ENCODE results near the gene SSPN.

SSPN gene

DNA sequence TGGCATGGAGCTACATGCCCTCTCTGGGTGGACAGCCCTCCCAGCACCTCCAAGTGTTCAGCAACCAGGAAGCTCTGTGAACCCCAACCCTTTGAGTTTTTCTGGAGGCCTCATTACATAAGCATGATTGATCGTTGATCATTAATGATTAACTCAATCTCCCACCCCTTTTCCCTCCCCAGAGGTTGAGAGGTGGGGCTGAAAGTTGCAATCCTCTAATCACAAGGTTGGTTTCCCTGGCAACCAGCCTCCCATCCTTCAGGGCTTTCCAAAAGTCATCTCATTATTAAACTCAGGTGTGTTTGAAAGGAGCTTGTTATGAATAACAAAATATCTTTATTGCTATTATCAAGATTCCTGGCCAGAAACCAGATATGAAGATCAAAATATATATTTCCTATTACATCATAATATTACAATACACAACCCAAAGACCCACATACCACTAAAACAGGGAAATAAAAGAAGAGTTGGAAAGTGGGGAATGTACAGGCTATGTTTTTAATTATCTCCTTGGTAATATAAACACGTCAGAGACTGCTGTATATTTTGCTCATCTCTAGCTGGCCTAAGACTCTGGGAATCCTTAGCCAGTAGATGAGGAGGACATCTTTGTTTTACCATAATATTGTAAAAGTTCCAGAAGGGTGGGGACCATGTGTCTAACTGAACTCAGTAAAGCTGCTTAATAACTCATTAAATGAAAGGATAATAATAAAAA is 73.6 kb downstream of the SSPN start:
- no peak overlapping the region for H3K9ac ChIP-seq (ENCODE audit: low read length)
- no peaks in the 10 kb centered on the region for H3K27me3 ChIP-seq (ENCODE audit: low read length)
- H4K20me1 ChIP-seq (ENCODE audit: low read depth, low read length), result no peaks in the 10 kb centered on the region
- no peaks in the 10 kb centered on the region for H3K36me3 ChIP-seq (ENCODE audit: low read length)
- H3K4me2 ChIP-seq (ENCODE audit: low read depth, low read length, poor library complexity, severe bottlenecking), result no peak overlapping the region
- no peaks in the 10 kb centered on the region for H3K9me2 ChIP-seq (replicated peaks; ENCODE audit: insufficient read depth, low read length)
- H3K9me3 ChIP-seq (ENCODE audit: insufficient read depth, low read length), result no peaks in the 10 kb centered on the region
- no peak overlapping the region for H3K27ac ChIP-seq (ENCODE audit: low read depth, low read length)
- H3K4me3 ChIP-seq (ENCODE audit: insufficient read depth, low read length, poor library complexity, severe bottlenecking), result no peak overlapping the region
- no peak overlapping the region for H2AFZ ChIP-seq (ENCODE audit: low read depth, low read length, severe bottlenecking)
- H3K79me2 ChIP-seq (ENCODE audit: insufficient read depth, low read length), result no peaks in the 10 kb centered on the region
- no peak for TF ChIP-seq EZH2phosphoT487 (conservative IDR thresholded peaks at IDR 0.05; ENCODE audit: low read length)
- TF ChIP-seq, protein P1, sequence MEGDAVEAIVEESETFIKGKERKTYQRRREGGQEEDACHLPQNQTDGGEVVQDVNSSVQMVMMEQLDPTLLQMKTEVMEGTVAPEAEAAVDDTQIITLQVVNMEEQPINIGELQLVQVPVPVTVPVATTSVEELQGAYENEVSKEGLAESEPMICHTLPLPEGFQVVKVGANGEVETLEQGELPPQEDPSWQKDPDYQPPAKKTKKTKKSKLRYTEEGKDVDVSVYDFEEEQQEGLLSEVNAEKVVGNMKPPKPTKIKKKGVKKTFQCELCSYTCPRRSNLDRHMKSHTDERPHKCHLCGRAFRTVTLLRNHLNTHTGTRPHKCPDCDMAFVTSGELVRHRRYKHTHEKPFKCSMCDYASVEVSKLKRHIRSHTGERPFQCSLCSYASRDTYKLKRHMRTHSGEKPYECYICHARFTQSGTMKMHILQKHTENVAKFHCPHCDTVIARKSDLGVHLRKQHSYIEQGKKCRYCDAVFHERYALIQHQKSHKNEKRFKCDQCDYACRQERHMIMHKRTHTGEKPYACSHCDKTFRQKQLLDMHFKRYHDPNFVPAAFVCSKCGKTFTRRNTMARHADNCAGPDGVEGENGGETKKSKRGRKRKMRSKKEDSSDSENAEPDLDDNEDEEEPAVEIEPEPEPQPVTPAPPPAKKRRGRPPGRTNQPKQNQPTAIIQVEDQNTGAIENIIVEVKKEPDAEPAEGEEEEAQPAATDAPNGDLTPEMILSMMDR (IDR thresholded peaks at IDR 0.05; ENCODE audit: insufficient read depth, low read length, poor library complexity, severe bottlenecking), result no peak
- no peaks in the 10 kb centered on the region for H3F3A ChIP-seq (ENCODE audit: insufficient read depth)

DNA sequence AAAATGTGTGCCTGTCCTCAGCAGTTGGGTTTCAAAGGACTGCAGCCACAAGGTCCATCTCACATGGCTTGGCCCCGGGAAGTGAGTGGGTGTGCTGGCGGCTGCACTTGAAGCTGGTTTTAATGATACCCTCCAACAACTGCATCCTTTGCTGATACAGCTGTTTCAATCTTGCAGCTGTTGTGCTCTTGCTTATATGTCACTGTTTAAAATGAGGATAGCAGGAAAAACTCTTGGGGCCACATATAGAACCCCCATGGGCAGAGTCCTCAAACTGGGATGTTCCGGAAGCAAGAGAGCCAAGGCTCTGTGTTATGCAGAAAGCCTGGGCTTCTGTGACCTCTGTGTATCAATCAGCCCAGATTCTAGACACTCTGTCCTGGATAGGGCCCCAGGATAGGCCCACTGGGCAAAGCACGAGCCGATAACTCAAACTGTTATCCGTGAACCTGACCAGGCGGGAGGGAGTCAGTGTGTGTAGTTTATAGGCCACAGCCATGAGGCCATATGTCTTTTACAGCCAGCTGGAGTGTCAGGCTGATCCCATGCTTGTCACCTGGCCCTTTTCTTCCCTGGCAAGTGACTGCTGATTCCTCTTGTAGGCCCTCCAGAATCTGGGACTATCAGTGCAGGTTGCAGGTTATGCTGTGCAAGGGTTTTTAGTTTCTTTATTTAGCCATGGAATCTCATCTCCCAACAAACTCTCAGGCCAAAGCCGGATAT is 74.3 kb downstream of the SSPN start:
- H3K9me3 ChIP-seq (ENCODE audit: insufficient read depth, low read length), result no peaks in the 10 kb centered on the region
- TF ChIP-seq, protein P1 (IDR thresholded peaks at IDR 0.05; ENCODE audit: insufficient read depth, low read length, poor library complexity, severe bottlenecking), result no peak
- TF ChIP-seq EZH2phosphoT487 (conservative IDR thresholded peaks at IDR 0.05; ENCODE audit: low read length), result no peak
- no peaks in the 10 kb centered on the region for H3K27me3 ChIP-seq (ENCODE audit: low read length)
- H3F3A ChIP-seq (ENCODE audit: insufficient read depth), result no peaks in the 10 kb centered on the region
- H2AFZ ChIP-seq (ENCODE audit: low read depth, low read length, severe bottlenecking), result no peak overlapping the region
- no peaks in the 10 kb centered on the region for H3K36me3 ChIP-seq (ENCODE audit: low read length)
- no peak overlapping the region for H3K4me2 ChIP-seq (ENCODE audit: low read depth, low read length, poor library complexity, severe bottlenecking)
- H4K20me1 ChIP-seq (ENCODE audit: low read depth, low read length), result no peaks in the 10 kb centered on the region
- H3K9me2 ChIP-seq (replicated peaks; ENCODE audit: insufficient read depth, low read length), result no peaks in the 10 kb centered on the region
- no peak overlapping the region for H3K27ac ChIP-seq (ENCODE audit: low read depth, low read length)
- no peak overlapping the region for H3K4me3 ChIP-seq (ENCODE audit: insufficient read depth, low read length, poor library complexity, severe bottlenecking)
- no peaks in the 10 kb centered on the region for H3K79me2 ChIP-seq (ENCODE audit: insufficient read depth, low read length)
- no peak overlapping the region for H3K9ac ChIP-seq (ENCODE audit: low read length)

DNA sequence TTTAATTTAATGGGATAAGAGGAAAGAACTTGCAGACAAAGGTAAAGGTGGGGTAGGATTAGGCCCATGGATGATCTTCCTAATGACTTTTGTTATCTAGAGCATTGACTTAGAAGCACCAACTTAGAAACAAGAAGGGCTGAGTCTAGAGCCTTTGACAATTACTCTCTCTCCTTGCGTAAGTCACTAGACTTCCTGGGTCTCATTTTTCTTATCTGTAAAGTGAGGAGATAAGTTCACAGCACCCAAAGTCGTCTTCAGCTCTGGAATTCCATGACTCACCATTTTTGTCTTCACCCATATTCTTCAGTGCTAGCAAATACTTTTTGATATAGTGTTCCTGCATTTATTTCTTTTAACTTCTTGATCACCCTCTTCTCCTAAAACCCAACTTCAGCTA is 75.7 kb downstream of the SSPN start:
- TF ChIP-seq, protein P1 (IDR thresholded peaks at IDR 0.05; ENCODE audit: insufficient read depth, low read length, poor library complexity, severe bottlenecking), result no peak
- no peak for TF ChIP-seq EZH2phosphoT487 (conservative IDR thresholded peaks at IDR 0.05; ENCODE audit: low read length)
- Histone ChIP-seq H3F3A (ENCODE audit: insufficient read depth) (no peaks in the 10 kb centered on the region), H3K27me3 (ENCODE audit: low read length) (0 out of 2 replicates have a peak, but pooled peaks cover 3% of the 10 kb centered on the region), H3K9me2 (replicated peaks; ENCODE audit: insufficient read depth, low read length) (no peaks in the 10 kb centered on the region), H3K79me2 (ENCODE audit: insufficient read depth, low read length) (no peaks in the 10 kb centered on the region), H4K20me1 (ENCODE audit: low read depth, low read length) (no peaks in the 10 kb centered on the region), H3K4me3 (ENCODE audit: insufficient read depth, low read length, poor library complexity, severe bottlenecking) (no peak overlapping the region), H3K4me2 (ENCODE audit: low read depth, low read length, poor library complexity, severe bottlenecking) (no peak overlapping the region), H2AFZ (ENCODE audit: low read depth, low read length, severe bottlenecking) (no peak overlapping the region), H3K9ac (ENCODE audit: low read length) (no peak overlapping the region), H3K27ac (ENCODE audit: low read depth, low read length) (no peak overlapping the region), H3K9me3 (ENCODE audit: insufficient read depth, low read length) (no peaks in the 10 kb centered on the region), H3K36me3 (ENCODE audit: low read length) (no peaks in the 10 kb centered on the region)
